ENCODE results near the gene ERFL.

DNA sequence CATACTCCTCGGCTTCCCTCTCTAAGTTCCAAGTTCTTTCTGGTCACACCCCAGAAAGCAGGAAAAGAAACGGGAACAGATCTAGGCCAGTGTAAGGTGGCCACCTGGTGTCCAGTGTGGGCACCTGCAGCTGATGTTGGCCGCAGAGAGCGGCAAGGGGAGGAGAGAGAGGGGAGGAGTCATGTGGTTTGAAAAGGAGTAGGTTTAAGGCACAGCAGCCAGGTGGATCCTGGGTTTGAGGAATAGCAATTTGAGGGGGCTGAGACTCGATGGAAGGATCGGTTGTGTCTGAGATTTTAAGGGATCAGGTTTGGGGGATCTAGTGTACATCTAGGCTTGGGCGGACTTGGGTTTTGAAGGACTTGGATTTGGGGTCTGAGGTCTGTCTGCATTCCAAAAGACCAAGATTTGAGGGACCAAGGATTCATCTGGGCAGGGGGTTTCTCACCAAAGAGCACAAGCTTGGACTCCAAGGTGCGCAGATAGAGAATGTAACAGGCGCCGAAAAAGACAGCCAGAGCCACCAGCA is 29.7 kb upstream of the ERFL start:
- TF ChIP-seq POLR2A (IDR thresholded peaks at IDR 0.05) (no peak), CTCF (IDR thresholded peaks at IDR 0.05) (peak; percentile 81 to 98 (median 96))
